ENCODE results near the gene ABHD3.
"Not testable (repeated sequence)": the region's sequence is repeated elsewhere in the genome, so short reads cannot be mapped to it uniquely, and the experiment has no call there.

ABHD3 gene

DNA sequence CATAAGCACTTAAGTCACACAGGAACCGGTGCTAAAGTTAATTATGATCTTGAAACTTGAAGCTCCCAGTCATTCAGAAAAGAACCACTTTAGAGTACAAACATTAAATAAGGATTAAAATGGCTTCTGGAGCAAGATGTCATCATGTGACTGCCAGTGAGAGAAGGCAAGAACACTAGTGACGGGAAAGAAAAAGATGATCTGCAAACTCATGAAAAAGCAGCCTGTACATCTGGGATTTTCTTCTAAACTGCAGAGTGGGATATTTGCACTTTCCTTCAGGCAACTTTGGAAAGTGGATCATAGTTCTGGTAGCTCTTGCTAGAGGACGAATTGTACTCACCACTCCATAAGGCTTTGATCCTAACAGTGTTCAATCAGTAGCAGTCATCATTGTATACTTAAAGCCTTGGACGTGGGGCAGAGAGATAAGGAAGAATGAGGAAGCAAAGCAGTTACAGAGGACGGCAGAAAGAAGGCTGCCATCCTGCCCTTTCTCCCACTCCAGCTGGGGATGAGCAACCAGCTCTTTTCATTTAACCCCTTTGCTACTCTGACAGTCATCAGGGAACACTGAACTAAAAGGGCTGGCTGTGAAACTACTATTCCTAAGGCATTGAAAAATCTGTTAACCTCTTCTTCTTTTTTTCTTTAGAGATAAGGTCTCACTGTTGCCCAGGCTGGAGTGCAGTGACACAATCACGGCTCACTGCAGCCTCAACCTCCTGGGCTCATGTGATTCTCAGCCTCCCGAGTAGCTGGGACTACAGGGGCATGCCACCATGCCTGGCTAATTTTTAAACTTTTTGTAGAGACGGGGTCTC is 18.1 kb downstream of the ABHD3 start:
- Histone ChIP-seq H2AFZ (ENCODE audit: low read depth) (no peak overlapping the region), H3K4me2 (no peak overlapping the region), H3K27me3 (ENCODE audit: insufficient read depth, low read depth) (no peaks in the 10 kb centered on the region), H3K9ac (no peak overlapping the region), H3K4me1 (ENCODE audit: low read depth, poor library complexity, severe bottlenecking) (no peaks in the 10 kb centered on the region), H3K36me3 (ENCODE audit: insufficient read depth) (peaks cover 5% of the 10 kb centered on the region; the same call in 1 of the 2 replicates), H4K20me1 (ENCODE audit: insufficient read depth) (0 out of 2 replicates have a peak, but pooled peaks cover 3% of the 10 kb centered on the region), H3K79me2 (ENCODE audit: insufficient read depth, low read depth) (no peaks in the 10 kb centered on the region; the same call in 1 of the 2 replicates), H3K4me3 (IDR thresholded peaks at IDR 0.05; ENCODE audit: insufficient read depth, low read depth, low read length) (no peak overlapping the region), H3K27ac (no peak overlapping the region)
- TF ChIP-seq, protein P1, sequence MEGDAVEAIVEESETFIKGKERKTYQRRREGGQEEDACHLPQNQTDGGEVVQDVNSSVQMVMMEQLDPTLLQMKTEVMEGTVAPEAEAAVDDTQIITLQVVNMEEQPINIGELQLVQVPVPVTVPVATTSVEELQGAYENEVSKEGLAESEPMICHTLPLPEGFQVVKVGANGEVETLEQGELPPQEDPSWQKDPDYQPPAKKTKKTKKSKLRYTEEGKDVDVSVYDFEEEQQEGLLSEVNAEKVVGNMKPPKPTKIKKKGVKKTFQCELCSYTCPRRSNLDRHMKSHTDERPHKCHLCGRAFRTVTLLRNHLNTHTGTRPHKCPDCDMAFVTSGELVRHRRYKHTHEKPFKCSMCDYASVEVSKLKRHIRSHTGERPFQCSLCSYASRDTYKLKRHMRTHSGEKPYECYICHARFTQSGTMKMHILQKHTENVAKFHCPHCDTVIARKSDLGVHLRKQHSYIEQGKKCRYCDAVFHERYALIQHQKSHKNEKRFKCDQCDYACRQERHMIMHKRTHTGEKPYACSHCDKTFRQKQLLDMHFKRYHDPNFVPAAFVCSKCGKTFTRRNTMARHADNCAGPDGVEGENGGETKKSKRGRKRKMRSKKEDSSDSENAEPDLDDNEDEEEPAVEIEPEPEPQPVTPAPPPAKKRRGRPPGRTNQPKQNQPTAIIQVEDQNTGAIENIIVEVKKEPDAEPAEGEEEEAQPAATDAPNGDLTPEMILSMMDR (conservative IDR thresholded peaks at IDR 0.05; ENCODE audit: low read depth, low read length), result no peak

DNA sequence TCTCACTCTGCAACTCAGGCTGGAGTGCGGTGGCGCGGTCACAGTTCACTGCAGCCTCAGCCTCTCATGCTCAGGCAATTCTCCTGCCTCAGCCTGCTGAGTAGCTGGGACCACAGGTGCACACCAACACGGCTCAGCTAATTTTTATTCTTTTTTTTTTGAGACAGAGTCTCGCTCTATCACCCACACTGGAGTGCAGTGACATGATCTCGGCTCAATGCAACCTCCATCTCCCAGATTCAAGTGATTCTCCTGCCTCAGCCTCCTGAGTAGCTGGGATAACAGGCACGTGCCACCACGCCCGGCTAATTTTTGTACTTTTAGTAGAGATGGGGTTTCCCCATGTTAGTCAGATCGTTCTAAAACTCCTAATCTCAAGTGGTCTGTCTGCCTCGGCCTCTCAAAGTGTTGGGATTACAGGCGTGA is 19.0 kb downstream of the ABHD3 start:
- not testable (repeated sequence) for H4K20me1 ChIP-seq (ENCODE audit: insufficient read depth); H3K79me2 ChIP-seq (ENCODE audit: insufficient read depth, low read depth); H3K4me2 ChIP-seq; H3K36me3 ChIP-seq (ENCODE audit: insufficient read depth); H3K9ac ChIP-seq; H3K4me3 ChIP-seq (IDR thresholded peaks at IDR 0.05; ENCODE audit: insufficient read depth, low read depth, low read length); H3K27me3 ChIP-seq (ENCODE audit: insufficient read depth, low read depth); H3K27ac ChIP-seq; H2AFZ ChIP-seq (ENCODE audit: low read depth); H3K4me1 ChIP-seq (ENCODE audit: low read depth, poor library complexity, severe bottlenecking)

DNA sequence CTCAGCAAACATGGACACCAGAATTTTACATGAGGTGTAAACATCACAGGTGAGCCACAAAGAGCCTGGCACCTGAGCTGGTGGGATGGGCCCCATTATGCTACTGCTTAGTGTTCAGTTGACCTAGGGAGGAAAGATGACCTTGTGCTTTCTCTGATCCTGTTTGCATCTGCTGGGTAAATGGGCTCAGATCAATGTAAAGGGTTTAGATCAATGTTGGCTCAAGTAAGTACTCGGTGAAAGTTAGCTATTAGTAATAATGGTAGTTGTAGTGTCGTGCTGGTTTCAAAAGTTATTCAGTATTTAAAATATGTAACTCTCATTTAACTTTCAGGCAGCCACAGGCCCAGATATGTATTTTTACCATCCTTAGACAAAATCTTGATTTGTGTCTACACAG is 19.8 kb downstream of the ABHD3 start:
- no peak overlapping the region for H3K4me3 ChIP-seq (IDR thresholded peaks at IDR 0.05; ENCODE audit: insufficient read depth, low read depth, low read length)
- no peak overlapping the region for H2AFZ ChIP-seq (ENCODE audit: low read depth)
- peaks cover 5% of the 10 kb centered on the region; the same call in 1 of the 2 replicates for H3K36me3 ChIP-seq (ENCODE audit: insufficient read depth)
- H3K4me1 ChIP-seq (ENCODE audit: low read depth, poor library complexity, severe bottlenecking), result no peaks in the 10 kb centered on the region
- H3K4me2 ChIP-seq, result no peak overlapping the region
- no peaks in the 10 kb centered on the region for H3K27me3 ChIP-seq (ENCODE audit: insufficient read depth, low read depth)
- H4K20me1 ChIP-seq (ENCODE audit: insufficient read depth), result 0 out of 2 replicates have a peak, but pooled peaks cover 3% of the 10 kb centered on the region
- H3K27ac ChIP-seq, result no peak overlapping the region
- no peaks in the 10 kb centered on the region; the same call in 1 of the 2 replicates for H3K79me2 ChIP-seq (ENCODE audit: insufficient read depth, low read depth)
- no peak overlapping the region for H3K9ac ChIP-seq
- TF ChIP-seq, protein P1 (conservative IDR thresholded peaks at IDR 0.05; ENCODE audit: low read depth, low read length), result no peak

DNA sequence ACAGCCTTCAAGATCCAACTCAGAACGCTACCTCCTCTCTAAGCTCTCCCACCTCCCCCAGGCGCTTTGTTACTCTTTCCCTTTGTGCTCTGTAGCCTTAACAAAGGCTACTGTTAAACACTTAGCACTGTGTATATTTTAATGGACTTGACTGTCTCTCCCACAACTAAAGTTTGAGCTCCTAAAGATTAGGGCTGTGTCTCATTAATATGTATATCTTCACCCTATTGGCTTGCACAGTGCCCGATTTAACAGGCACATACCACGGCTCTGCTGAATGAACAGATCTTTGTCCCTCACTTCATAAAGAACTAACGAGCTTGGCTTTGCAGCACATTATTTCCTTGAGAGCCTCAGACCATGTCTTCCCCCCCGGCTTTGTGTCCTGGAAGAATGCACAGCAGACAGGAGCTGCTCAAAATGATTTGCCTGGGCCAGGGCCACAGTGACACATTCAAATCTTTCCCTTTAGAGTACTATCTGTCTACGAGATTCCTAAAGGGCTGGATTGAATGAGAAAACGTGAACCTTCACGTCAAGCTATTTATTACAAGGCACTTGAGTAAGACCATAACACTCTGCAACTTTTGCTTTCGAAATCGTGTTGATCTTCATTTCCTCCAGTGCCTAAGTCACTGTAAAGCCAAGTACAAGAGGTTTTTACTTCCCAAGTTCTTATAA is 22.1 kb downstream of the ABHD3 start:
- peaks cover 5% of the 10 kb centered on the region; the same call in 1 of the 2 replicates for H3K36me3 ChIP-seq (ENCODE audit: insufficient read depth)
- H3K4me2 ChIP-seq, result peak overlapping the region; percentile 36
- no peak overlapping the region for H3K9ac ChIP-seq
- no peak overlapping the region for H2AFZ ChIP-seq (ENCODE audit: low read depth)
- peak overlapping the region; percentile 39 for H3K27ac ChIP-seq
- H3K4me3 ChIP-seq (IDR thresholded peaks at IDR 0.05; ENCODE audit: insufficient read depth, low read depth, low read length), result no peak overlapping the region
- H3K79me2 ChIP-seq (ENCODE audit: insufficient read depth, low read depth), result no peaks in the 10 kb centered on the region; the same call in 1 of the 2 replicates
- no peaks in the 10 kb centered on the region for H3K27me3 ChIP-seq (ENCODE audit: insufficient read depth, low read depth)
- H3K4me1 ChIP-seq (ENCODE audit: low read depth, poor library complexity, severe bottlenecking), result no peaks in the 10 kb centered on the region
- H4K20me1 ChIP-seq (ENCODE audit: insufficient read depth), result no peaks in the 10 kb centered on the region
- TF ChIP-seq, protein P1 (conservative IDR thresholded peaks at IDR 0.05; ENCODE audit: low read depth, low read length), result no peak
